ENCODE measurements around the gene ADH1B. TPM values are rescaled to one million over a fixed set of nuclear protein-coding genes. Genes with fewer than 3 reads are reported as not detected.
"Not testable (repeated sequence)": the region's sequence is repeated elsewhere in the genome, so short reads cannot be mapped to it uniquely, and the experiment has no call there.

The ADH1B gene
- total RNA-seq, 1 experiment from 2014 or later = not detected

DNA sequence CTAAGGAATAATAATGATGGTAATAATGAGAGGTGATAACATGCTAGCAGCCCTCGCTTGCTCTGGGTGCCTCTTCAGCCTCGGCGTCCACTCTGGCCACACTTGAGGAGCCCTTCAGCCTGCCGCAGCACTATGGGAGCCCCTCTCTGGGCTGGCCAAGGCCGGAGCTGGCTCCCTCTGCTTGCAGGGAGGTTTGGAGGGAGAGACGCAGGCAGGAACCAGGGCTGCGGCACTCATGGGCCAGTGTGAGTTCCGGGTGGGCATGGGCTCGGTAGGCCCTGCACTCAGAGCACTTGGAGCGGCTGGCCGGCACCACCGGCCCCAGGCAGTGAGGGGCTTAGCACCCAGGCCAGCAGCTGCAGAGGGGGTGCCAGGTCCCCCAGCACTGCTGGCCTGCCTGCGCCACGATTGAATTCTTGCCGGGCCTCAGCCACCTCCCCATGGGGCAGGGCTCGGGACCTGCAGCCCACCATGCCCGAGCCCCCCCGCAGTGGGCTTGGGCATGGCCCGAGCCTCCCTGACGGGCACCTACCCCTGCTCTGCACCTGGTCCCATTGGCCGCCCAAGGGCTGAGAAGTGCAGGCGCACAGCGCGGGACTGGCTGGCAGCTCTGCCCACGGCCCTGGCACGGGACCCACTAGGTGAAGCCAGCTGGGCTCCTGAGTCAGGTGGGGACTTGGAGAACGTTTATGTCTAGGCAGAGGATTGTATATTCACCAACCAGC, 38.4 kb upstream of the ADH1B start:
- no TSS peak for BruUV-seq (replicated peaks)
- no peaks in the 10 kb centered on the region for H3K9me2 ChIP-seq (replicated peaks; ENCODE audit: low read length)
- H3F3A ChIP-seq (ENCODE audit: low read length, unreplicated experiment) = no peaks in the 10 kb centered on the region
- H3K4me2 ChIP-seq (ENCODE audit: low read length) = no peak overlapping the region
- no peaks in the 10 kb centered on the region for H3K9me3 ChIP-seq (ENCODE audit: low read length)
- CTCF ChIA-PET = no interaction called here
- ATAC-seq (no peak), DNase-seq (no peak)
- no peak overlapping the region for H2AFZ ChIP-seq (ENCODE audit: low read length)
- TF ChIP-seq CTCF (conservative IDR thresholded peaks at IDR 0.05; ENCODE audit: low read depth, low read length) (no peak), EZH2phosphoT487 (IDR thresholded peaks at IDR 0.05; ENCODE audit: borderline replicate concordance, low read length) (no peak), EZH2 (IDR thresholded peaks at IDR 0.05; ENCODE audit: low read length, unreplicated experiment) (no peak)
- no peaks in the 10 kb centered on the region for H4K20me1 ChIP-seq (ENCODE audit: low read length)
- H3K4me1 ChIP-seq (ENCODE audit: insufficient read depth, low read length) = no peaks in the 10 kb centered on the region
- no peak overlapping the region for H3K9ac ChIP-seq (ENCODE audit: low read length)
- intact Hi-C loops (cut with micrococcal nuclease) = no loop called here
- H3K27ac ChIP-seq (ENCODE audit: low read length) = no peak overlapping the region
- H3K4me3 ChIP-seq (ENCODE audit: low read length) = no peak overlapping the region
- no peaks in the 10 kb centered on the region for H3K27me3 ChIP-seq (ENCODE audit: low read length)
- H3K36me3 ChIP-seq (ENCODE audit: low read depth, low read length) = no peaks in the 10 kb centered on the region
- POLR2A ChIA-PET (ENCODE audit: unreplicated experiment) = no interaction called here
- no peaks in the 10 kb centered on the region for H3K79me2 ChIP-seq (ENCODE audit: low read length)

- Histone ChIP-seq H3K4me2 (ENCODE audit: low read length) (no peak overlapping the region), H3K4me1 (ENCODE audit: insufficient read depth, low read length) (no peaks in the 10 kb centered on the region), H3K9ac (ENCODE audit: low read length) (no peak overlapping the region), H3K36me3 (ENCODE audit: low read depth, low read length) (no peaks in the 10 kb centered on the region), H4K20me1 (ENCODE audit: low read length) (no peaks in the 10 kb centered on the region), H3K79me2 (ENCODE audit: low read length) (no peaks in the 10 kb centered on the region), H3F3A (ENCODE audit: low read length, unreplicated experiment) (no peaks in the 10 kb centered on the region), H3K9me3 (ENCODE audit: low read length) (no peaks in the 10 kb centered on the region), H3K27me3 (ENCODE audit: low read length) (no peaks in the 10 kb centered on the region), H3K9me2 (replicated peaks; ENCODE audit: low read length) (no peaks in the 10 kb centered on the region), H3K4me3 (ENCODE audit: low read length) (no peak overlapping the region), H3K27ac (ENCODE audit: low read length) (no peak overlapping the region), H2AFZ (ENCODE audit: low read length) (no peak overlapping the region)
- DNase-seq (no peak), ATAC-seq (no peak)
- ChIA-PET POLR2A (ENCODE audit: unreplicated experiment) (no interaction called here), CTCF (no interaction called here)
- intact Hi-C loops (cut with micrococcal nuclease) = no loop called here
- no TSS peak for BruUV-seq (replicated peaks)
- TF ChIP-seq EZH2 (IDR thresholded peaks at IDR 0.05; ENCODE audit: low read length, unreplicated experiment) (no peak), CTCF (conservative IDR thresholded peaks at IDR 0.05; ENCODE audit: low read depth, low read length) (no peak), EZH2phosphoT487 (IDR thresholded peaks at IDR 0.05; ENCODE audit: borderline replicate concordance, low read length) (no peak)
Observed at GRCh38 chr4:99357948-99358347, 36.7 kb upstream of the ADH1B start.

DNA sequence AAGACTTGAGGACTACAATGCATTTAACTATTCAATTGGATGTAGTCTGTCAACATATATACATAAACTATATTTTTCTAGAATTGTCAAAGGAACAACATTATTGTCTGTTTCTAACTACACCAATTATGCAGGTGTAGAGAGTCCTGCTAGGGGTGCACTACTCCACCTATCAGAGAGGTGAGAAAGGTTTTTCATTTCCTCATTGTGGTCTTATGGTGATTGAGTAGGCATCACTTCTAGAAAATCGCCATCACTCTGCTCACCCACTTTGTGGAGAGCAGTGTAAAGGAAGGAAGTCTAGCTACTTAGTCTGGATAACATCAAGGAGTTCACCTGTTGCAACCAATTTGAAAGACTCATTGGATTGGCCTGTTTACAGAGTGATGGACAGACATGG, 35.8 kb upstream of the ADH1B start:
- no peak for ATAC-seq
- Histone ChIP-seq H3K79me2 (ENCODE audit: low read length) (no peaks in the 10 kb centered on the region), H3K4me3 (ENCODE audit: low read length) (no peak overlapping the region), H3F3A (ENCODE audit: low read length, unreplicated experiment) (no peaks in the 10 kb centered on the region), H3K27me3 (ENCODE audit: low read length) (no peaks in the 10 kb centered on the region), H3K9ac (ENCODE audit: low read length) (no peak overlapping the region), H3K4me1 (ENCODE audit: insufficient read depth, low read length) (no peaks in the 10 kb centered on the region), H3K36me3 (ENCODE audit: low read depth, low read length) (no peaks in the 10 kb centered on the region), H3K9me3 (ENCODE audit: low read length) (no peaks in the 10 kb centered on the region), H3K4me2 (ENCODE audit: low read length) (no peak overlapping the region), H2AFZ (ENCODE audit: low read length) (no peak overlapping the region), H3K9me2 (replicated peaks; ENCODE audit: low read length) (no peaks in the 10 kb centered on the region), H4K20me1 (ENCODE audit: low read length) (no peaks in the 10 kb centered on the region), H3K27ac (ENCODE audit: low read length) (no peak overlapping the region)
- POLR2A ChIA-PET (ENCODE audit: unreplicated experiment) = no interaction called here
- DNase-seq = no peak
- CTCF ChIA-PET = interaction anchor here (0.6 kb wide), 1 partner anchor 41 kb away, joined by 4 read pairs; no protein-coding TSS in a partner anchor
- intact Hi-C loops (cut with micrococcal nuclease) = no loop called here
- TF ChIP-seq CTCF (conservative IDR thresholded peaks at IDR 0.05; ENCODE audit: low read depth, low read length) (no peak), EZH2 (IDR thresholded peaks at IDR 0.05; ENCODE audit: low read length, unreplicated experiment) (no peak), EZH2phosphoT487 (IDR thresholded peaks at IDR 0.05; ENCODE audit: borderline replicate concordance, low read length) (no peak)
- no TSS peak for BruUV-seq (replicated peaks)

GRCh38 chr4:99356149-99356548, 34.9 kb upstream of the ADH1B start:
- H3K9me3 ChIP-seq (ENCODE audit: low read length); H3K27ac ChIP-seq (ENCODE audit: low read length); DNase-seq; H3K36me3 ChIP-seq (ENCODE audit: low read depth, low read length); H3K4me2 ChIP-seq (ENCODE audit: low read length); H3F3A ChIP-seq (ENCODE audit: low read length, unreplicated experiment); H3K9ac ChIP-seq (ENCODE audit: low read length); H3K27me3 ChIP-seq (ENCODE audit: low read length); H3K79me2 ChIP-seq (ENCODE audit: low read length); H4K20me1 ChIP-seq (ENCODE audit: low read length); POLR2A ChIA-PET (ENCODE audit: unreplicated experiment); intact Hi-C loops (cut with micrococcal nuclease); H2AFZ ChIP-seq (ENCODE audit: low read length); CTCF ChIA-PET; ATAC-seq; H3K4me1 ChIP-seq (ENCODE audit: insufficient read depth, low read length); BruUV-seq (replicated peaks); H3K4me3 ChIP-seq (ENCODE audit: low read length); H3K9me2 ChIP-seq (replicated peaks; ENCODE audit: low read length): not testable (repeated sequence)
